Breast epithelium (tissue), 4 donors: ENCODE data around the gene XPA. TPM values are rescaled to one million over a fixed set of nuclear protein-coding genes. Genes with fewer than 3 reads are reported as not detected.

Experiments used
- DNase-seq, 2 donors: peaks; one replicate each; pipeline ENCODE4 v3.0.0-alpha.2; 2019; ENCODE audit warnings: low spot score in 2 of 2
- H3K27ac ChIP-seq, 2 donors: fragments of 200-600 bp; sonication (generic) in 1 of 2; one replicate each; pipeline ENCODE4 v1.5.1; 2016 to 2019; ENCODE audit warnings: mild to moderate bottlenecking in 1 of 2
- H3K27me3 ChIP-seq, 2 donors: fragments of 200-600 bp; sonication (generic) in 1 of 2; one replicate each; pipeline versions ENCODE4 v1.5.1 to v1.6.0; 2017 to 2019; ENCODE audit warnings: control low read depth in 1 of 2, mild to moderate bottlenecking in 1 of 2
- H3K36me3 ChIP-seq: fragments of 200-600 bp; one replicate; pipeline ENCODE4 v1.5.1; 2019
- H3K4me1 ChIP-seq, 2 donors: fragments of 200-600 bp; sonication (generic); one replicate each; pipeline ENCODE4 v1.5.1; 2016 to 2019; ENCODE audit warnings: control low read depth in 1 of 2
- H3K4me3 ChIP-seq, 3 donors: fragments of 200-600 bp; sonication (generic); 1 replicate in 2 of 3; 2 replicates in 1 of 3; pipeline ENCODE4 v1.5.1; 2016 to 2019; ENCODE audit warnings: mild to moderate bottlenecking in 3 of 3, moderate library complexity in 2 of 3
- H3K9me3 ChIP-seq, 2 donors: fragments of 200-600 bp; sonication (generic) in 1 of 2; one replicate each; pipeline ENCODE4 v1.5.1; 2016 to 2019; ENCODE audit warnings: control low read depth in 1 of 2
- POLR2A ChIP-seq: fragments of 450-650 bp; IDR thresholded peaks from one replicate; pipeline ENCODE4 v1.6.1; 2016; ENCODE audit warnings: antibody characterized with exemption, mild to moderate bottlenecking, moderate library complexity
- POLR2AphosphoS5 ChIP-seq, 3 donors: sonication (generic); formaldehyde crosslinking; IDR thresholded peaks; one replicate each; pipeline ENCODE4 v1.6.1; 2017; ENCODE audit warnings: antibody characterized with exemption in 3 of 3
- intact Hi-C: fragments of 100-400 bp; cut with DNase I; formaldehyde crosslinking; loops from one replicate; pipeline ENCODE4 v1.15.1; 2023; ENCODE audit warnings: low total_unique reads
- total RNA-seq, 3 donors: library from RNA; depleted of rRNA; stranded (reverse); fragments of >200 nt; gene quantifications; one replicate each; pipeline ENCODE4 v1.1.0, GENCODE V29; 2016
- TF ChIP-seq, protein P1 (sequence below), 3 donors: fragments of 450-650 bp; IDR thresholded peaks; one replicate each; pipeline ENCODE4 v1.5.1; 2016 to 2017; ENCODE audit warnings: antibody characterized with exemption in 3 of 3, mild to moderate bottlenecking in 3 of 3, moderate library complexity in 3 of 3

Gene XPA
- total RNA-seq, 3 donors from 2014 or later = 15.4 to 16.8 (median 16.7) TPM

DNA sequence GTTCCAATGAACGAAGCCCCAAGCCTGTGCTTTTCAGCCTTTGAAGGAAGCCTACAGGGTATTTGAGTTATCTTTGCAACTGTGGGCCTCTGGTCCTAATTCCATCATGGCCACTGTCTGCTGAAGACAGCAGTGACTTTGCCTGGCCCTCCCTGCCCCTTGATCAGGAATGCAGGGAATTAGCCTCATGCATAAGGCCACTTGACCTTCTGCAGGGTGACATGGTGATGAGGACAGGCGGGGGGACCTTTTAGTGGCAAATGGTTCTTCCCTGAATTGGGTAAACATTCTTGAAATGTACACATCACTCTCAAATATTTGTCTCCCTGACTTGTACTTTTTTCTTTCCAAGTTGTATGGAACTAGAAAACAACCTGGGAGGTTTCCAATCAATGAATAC is 25.2 kb upstream of the XPA start:
- H3K4me3 ChIP-seq = no peak overlapping the region
- intact Hi-C loops = no loop called here
- TF ChIP-seq POLR2AphosphoS5 (IDR thresholded peaks at IDR 0.05) = no peak
- no peaks in the 10 kb centered on the region for H3K36me3 ChIP-seq
- no peak for DNase-seq
- H3K27ac ChIP-seq = no peak overlapping the region
- peaks cover 0 to 5% of the 10 kb centered on the region in 2 donors for H3K9me3 ChIP-seq
- H3K27me3 ChIP-seq = peaks cover 0 to 4% of the 10 kb centered on the region in 2 donors
- no peaks in the 10 kb centered on the region for H3K4me1 ChIP-seq

DNA sequence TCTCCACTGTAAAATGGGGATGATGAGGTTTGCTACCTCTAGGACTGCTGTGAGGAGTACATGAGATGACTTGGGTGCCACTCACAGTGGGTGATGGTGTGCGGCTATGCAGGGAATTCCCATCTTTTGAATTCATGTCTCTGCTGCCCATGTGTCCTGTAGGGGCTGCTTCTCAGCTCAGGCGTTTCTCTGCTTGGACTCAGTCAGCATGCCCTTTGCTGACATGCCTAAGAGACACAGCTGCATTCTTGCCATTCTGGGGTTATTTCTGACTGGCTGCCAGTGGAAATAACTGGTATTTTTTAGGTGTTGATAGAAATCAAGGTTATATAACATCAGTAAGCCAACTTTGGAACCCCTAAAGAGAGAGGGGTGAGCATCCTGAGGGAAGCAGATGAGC is 24.3 kb upstream of the XPA start:
- intact Hi-C loops = no loop called here
- Histone ChIP-seq H3K9me3 (peaks cover 0 to 5% of the 10 kb centered on the region in 2 donors), H3K27me3 (peaks cover 0 to 4% of the 10 kb centered on the region in 2 donors), H3K4me3 (no peak overlapping the region), H3K27ac (no peak overlapping the region), H3K4me1 (no peaks in the 10 kb centered on the region), H3K36me3 (no peaks in the 10 kb centered on the region)
- TF ChIP-seq, protein P1, sequence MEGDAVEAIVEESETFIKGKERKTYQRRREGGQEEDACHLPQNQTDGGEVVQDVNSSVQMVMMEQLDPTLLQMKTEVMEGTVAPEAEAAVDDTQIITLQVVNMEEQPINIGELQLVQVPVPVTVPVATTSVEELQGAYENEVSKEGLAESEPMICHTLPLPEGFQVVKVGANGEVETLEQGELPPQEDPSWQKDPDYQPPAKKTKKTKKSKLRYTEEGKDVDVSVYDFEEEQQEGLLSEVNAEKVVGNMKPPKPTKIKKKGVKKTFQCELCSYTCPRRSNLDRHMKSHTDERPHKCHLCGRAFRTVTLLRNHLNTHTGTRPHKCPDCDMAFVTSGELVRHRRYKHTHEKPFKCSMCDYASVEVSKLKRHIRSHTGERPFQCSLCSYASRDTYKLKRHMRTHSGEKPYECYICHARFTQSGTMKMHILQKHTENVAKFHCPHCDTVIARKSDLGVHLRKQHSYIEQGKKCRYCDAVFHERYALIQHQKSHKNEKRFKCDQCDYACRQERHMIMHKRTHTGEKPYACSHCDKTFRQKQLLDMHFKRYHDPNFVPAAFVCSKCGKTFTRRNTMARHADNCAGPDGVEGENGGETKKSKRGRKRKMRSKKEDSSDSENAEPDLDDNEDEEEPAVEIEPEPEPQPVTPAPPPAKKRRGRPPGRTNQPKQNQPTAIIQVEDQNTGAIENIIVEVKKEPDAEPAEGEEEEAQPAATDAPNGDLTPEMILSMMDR (IDR thresholded peaks at IDR 0.05) = no peak
- TF ChIP-seq POLR2A (no peak), POLR2AphosphoS5 (IDR thresholded peaks at IDR 0.05) (no peak)
- DNase-seq = no peak

DNA sequence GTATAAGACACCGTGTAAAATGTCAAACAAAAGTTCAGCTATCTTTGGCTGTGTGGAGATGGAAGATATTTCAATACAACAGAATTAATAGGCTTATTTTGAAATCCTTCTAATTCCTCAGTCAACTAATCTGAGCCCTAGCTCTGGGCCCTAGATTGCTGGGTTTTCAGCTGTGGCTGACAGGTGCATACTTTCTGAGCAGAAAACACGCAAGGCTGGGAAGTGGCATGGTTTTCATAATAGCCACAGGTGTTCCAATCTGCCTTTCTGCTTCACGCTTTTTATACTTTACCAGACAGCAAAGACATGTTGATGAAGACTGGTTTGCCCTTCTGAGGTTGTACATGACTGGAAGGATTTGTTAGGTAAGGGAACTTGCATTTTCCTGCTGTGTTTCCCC is 20.7 kb upstream of the XPA start:
- TF ChIP-seq POLR2AphosphoS5 (IDR thresholded peaks at IDR 0.05) = no peak
- TF ChIP-seq POLR2A = no peak
- TF ChIP-seq, protein P1 (IDR thresholded peaks at IDR 0.05) = no peak
- intact Hi-C loops = no loop called here
- H3K27me3 ChIP-seq = no peaks in the 10 kb centered on the region
- no peaks in the 10 kb centered on the region for H3K36me3 ChIP-seq
- no peak overlapping the region for H3K27ac ChIP-seq
- H3K9me3 ChIP-seq = peaks cover 0 to 5% of the 10 kb centered on the region in 2 donors
- DNase-seq = no peak
- no peak overlapping the region for H3K4me3 ChIP-seq
- no peaks in the 10 kb centered on the region for H3K4me1 ChIP-seq

DNA sequence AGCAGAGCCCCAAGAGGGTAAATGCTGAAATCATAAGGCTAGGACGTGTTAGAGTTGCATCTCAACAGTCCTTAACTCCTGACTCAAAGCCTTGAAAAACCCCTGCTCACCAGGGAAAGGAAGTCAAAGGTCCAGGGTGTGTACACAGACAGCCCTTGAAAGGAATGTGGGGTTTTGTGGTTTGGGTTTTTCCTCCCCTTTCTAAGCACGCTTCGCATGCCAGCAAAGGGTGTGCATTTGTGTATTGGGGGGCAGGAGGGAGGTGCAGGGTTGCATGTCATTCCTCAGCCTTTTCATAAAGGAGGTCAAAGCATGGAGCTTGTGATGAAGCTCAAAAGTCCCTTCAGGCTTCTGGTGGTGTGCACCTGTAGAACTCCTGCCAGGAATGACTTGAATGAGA is 17.3 kb upstream of the XPA start:
- no peaks in the 10 kb centered on the region for H3K9me3 ChIP-seq
- DNase-seq = no peak
- H3K4me1 ChIP-seq = no peaks in the 10 kb centered on the region
- intact Hi-C loops = no loop called here
- H3K27me3 ChIP-seq = peaks cover 0 to 4% of the 10 kb centered on the region in 2 donors
- H3K36me3 ChIP-seq = no peaks in the 10 kb centered on the region
- no peak overlapping the region for H3K4me3 ChIP-seq
- no peak overlapping the region for H3K27ac ChIP-seq
- TF ChIP-seq POLR2A = no peak
- no peak for TF ChIP-seq POLR2AphosphoS5 (IDR thresholded peaks at IDR 0.05)
- TF ChIP-seq, protein P1 (IDR thresholded peaks at IDR 0.05) = no peak

DNA sequence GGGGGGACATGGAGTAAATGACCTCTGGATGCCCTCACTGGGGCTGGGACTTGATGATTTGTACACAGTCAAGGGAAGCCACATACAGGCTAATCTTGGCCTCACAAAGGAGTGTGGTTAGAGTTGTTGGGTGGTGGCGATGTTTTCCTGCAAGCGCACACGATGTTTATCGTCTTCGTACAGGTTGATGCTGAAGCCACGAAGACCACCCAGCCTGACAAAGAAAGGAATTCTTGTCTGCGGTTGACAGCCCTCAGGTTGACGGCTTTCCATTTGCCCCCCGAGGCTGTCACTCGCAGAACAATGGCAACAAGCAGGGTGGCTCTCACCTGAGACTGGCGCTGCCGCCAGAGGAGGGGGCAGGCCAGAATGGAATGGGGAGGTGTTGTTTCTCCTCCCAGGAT is 14.1 kb upstream of the XPA start:
- intact Hi-C loops = no loop called here
- no peaks in the 10 kb centered on the region for H3K4me1 ChIP-seq
- TF ChIP-seq POLR2AphosphoS5 (IDR thresholded peaks at IDR 0.05) (no peak), POLR2A (no peak)
- TF ChIP-seq, protein P1 (IDR thresholded peaks at IDR 0.05) = no peak
- no peak overlapping the region for H3K4me3 ChIP-seq
- no peaks in the 10 kb centered on the region for H3K9me3 ChIP-seq
- H3K27ac ChIP-seq = no peak overlapping the region
- H3K27me3 ChIP-seq = peaks cover 0 to 4% of the 10 kb centered on the region in 2 donors
- no peak for DNase-seq
- H3K36me3 ChIP-seq = no peaks in the 10 kb centered on the region
